ELR (cell line): Measurements from ENCODE around the gene ZWILCH.
A peak's percentile ranks its signal among the peaks of the same experiment; 100 is the strongest.
"Not testable (repeated sequence)": the region's sequence is repeated elsewhere in the genome, so short reads cannot be mapped to it uniquely, and the experiment has no call there.

Experiments used
- DNase-seq: peaks from one replicate; pipeline ENCODE4 v3.0.0-alpha.2; 2015; ENCODE audit warnings: low read depth

ZWILCH gene

GRCh38 chr15:66488525-66488924 lies 16.6 kb upstream of the ZWILCH start:
- no peak for DNase-seq

GRCh38 chr15:66489179-66489791 lies 15.8 kb upstream of the ZWILCH start:
- DNase-seq, result no peak

GRCh38 chr15:66491846-66492245 lies 13.3 kb upstream of the ZWILCH start:
- DNase-seq, result no peak

- no peak for DNase-seq
Measured at GRCh38 chr15:66494262-66494661, 10.9 kb upstream of the ZWILCH start.

- DNase-seq, result peak; percentile 33
Measured at GRCh38 chr15:66496951-66497501, 8.1 kb upstream of the ZWILCH start.

DNA sequence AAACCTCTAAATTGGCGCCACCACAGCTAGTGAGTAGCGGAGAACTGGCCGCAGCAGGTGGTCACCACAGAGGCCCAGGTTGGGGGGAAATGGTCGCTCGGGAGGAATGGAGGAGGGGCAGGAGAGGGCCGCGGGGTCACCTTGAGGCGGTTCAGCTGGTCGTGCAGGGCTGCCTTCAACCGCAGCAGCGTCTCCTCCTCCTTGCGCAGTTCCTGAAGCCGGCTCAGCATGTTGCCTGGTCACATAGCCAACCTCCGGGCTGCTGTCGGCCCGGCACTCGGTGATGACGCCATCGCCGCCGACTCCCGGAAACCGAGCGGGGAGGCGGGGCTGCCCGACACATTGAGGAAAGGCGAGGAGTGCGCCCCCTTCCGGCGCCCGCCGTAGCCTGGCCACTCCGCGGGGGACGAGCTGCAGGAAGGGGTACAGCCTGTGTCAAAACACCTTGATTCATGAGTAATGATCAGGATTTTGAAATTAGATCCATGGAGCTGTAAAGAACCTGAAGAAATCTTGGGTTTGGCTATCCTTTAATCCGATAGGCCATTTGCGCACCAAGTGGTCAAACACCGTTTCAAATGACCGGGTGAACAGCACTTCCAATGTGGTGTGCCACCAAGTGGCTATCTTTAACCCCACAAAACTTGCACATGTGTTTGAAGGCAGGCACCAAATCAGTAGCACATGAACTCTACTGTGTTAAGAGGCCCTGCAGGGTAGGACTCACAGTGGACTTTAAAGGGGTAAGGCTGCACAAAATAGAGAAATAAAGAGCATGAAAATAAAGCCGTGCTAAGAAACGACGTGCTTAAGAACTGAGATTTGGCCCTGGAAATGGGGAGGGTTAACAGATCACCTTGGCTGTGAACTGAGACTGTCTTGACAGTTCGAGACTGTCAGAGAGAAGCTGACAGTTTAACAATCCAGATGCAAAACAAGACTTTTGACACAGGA lies 7.3 kb upstream of the ZWILCH start, which contains the start of gene SNAPC5:
TSS of gene SNAPC5 (minus strand) at position 261 of the 954 bp plus-strand sequence. CDS start at position 230, 31 bp downstream.
- DNase-seq, result peak; percentile 94

DNA sequence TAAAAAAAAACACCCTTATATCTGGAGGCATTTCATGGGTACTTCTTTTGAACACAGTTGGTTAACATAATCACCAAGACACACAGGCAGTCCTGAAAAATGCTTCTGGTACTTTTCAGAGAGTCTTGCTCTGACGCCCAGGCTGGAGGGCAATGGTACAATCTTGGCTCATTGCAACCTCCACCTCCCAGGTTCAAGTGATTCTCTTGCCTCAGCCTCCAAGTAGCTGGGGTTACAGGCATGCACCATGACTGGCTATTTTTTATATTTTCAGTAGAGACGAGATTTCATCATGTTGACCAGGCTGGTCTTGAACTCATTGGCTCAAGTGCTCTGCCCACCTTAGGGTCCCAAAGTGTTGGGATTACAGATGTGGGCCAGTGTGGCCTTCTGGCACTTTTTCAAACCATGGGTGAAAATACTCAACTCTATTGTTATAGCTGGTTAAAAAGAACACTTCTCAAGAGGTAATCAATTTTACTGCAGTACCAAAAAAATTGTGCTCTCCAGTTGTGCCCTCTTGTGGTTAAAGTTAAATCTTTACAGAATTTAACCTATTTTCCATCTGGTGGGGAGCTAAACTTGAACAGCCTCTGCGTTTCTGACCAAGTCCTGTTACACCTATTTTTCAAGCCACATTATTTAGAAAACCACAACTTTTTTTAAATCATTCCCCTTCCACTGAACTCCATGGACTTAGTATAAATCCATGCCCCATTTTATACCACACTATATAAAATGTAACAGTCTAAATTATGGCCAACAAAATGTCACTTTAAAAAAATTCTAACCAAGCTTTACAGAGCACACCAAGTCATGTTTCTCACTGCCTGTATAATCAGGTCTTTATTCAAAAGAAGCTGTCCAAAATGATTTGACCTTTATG lies 6.4 kb upstream of the ZWILCH start:
- DNase-seq, result peak; percentile 66

DNA sequence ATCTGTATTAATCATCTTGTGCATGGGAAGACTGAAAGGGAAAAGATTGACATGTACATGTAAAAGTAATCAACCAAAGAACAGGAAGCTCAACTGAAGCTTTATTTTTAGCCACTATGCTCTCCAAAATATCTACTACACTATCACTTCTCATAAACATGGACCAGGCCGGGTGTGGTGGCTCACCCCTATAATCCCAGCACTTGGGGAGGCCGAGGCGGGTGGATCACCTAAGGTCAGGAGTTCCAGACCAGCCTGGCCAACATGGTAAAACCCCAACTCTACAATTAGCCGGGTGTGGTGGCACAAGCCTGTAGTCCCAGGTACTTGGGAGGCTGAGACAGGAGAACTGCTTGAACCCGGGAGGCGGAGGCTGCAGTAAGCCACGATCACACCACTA lies 4.8 kb upstream of the ZWILCH start:
- DNase-seq, result not testable (repeated sequence)

GRCh38 chr15:66502491-66502890 lies 2.6 kb upstream of the ZWILCH start:
- no peak for DNase-seq

DNA sequence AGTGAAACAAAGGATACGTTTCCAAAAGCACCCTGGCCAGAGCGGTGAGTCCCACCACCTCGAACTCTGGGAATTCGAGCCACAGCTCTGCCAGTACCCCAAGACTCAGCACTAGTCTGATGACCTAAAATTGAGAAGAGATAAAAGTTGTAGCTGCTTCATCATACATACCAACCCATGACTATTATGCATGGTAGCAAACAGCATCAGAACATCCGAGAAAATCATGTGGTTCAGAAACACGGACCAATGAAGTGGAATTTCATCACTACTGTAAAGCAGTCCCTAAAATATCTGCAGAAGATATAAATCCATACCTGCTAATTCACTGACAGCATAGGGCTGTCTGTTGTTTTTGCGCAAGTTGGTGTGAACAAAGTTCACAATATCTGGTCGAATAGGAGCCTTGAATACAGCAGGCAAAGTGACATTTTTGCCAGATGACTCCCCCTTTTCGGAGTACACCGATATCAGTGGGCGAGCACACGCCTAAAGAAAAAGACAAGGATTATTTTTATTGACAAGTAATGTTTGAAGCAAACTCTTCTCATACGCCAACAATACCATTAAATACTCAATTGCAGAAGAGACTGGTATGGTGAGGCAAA lies 2.0 kb upstream of the ZWILCH start:
- DNase-seq, result peak; percentile 44

DNA sequence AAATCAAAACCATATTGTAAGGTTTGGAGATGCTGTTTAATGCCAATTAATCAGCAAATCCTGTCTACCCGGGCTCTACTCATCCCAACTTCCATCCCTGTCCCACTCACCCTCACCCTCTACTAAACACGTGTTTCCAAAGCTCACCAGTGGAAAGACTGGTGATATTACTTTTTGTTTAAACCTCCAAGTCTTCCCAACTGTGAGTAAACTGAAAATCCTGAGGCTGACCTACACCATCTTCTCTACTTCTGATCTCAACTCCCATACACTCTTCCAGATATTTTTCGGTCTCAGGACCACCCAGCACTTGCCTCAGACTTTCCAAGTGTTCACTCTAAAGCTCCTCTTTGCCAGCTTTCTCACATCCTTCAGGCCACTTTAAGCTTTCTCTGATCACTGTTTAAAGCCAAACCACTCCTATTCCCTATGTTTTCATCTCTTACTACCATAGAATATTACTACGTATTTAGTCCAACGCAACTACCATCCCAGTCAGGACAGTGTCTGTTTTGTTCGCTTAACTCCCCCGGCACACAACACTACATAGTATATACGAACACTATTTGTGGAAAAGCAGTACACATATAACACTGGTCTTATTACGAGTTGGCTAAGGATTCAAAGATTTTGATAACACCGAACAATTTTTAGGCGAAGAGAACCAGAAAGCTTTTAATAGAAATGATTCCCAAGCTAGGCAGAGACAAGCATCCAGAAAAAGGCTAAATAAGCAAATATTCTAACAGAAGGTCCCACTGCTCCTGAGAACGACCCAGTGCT lies 1.2 kb upstream of the ZWILCH start:
- DNase-seq, result no peak

DNA sequence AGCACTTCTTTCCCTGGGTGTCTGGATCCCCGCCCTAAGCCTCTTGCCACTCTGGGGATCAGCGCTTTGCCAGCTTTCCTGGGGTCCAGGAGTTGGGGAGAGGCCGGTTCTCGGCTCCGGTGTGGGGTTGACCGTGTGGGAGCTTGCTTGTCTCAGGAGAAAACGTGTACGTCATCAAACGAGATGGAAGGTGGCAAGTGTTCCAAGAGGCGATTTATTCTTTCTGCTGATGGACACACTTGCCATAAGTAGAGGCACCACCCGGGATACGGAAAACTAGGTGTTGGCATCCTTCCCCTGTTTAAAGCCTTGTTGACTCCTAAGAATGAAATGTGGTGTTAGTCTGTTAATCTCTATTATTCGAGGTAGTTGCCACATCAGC lies 295 bp downstream of the ZWILCH start:
- DNase-seq, result peak; percentile 67

DNA sequence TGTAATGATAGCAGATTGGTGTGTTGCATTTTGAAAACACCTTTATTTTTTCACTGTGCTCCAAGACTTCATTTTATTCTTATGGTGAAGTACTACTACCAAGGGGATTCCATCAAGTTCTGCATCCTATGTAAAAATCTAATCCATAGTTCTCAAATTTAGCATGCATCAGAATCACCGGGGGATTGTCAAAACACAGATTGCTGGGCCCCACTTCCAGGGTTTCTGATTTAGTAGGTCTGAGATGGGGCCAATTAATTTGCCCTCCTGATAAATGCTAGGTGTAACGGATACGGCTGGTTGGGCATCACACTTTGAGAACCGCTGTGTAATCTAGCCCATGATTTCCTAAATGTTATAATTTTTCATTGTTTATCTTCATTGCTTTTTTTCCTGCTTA lies 692 bp downstream of the ZWILCH start:
- no peak for DNase-seq

DNA sequence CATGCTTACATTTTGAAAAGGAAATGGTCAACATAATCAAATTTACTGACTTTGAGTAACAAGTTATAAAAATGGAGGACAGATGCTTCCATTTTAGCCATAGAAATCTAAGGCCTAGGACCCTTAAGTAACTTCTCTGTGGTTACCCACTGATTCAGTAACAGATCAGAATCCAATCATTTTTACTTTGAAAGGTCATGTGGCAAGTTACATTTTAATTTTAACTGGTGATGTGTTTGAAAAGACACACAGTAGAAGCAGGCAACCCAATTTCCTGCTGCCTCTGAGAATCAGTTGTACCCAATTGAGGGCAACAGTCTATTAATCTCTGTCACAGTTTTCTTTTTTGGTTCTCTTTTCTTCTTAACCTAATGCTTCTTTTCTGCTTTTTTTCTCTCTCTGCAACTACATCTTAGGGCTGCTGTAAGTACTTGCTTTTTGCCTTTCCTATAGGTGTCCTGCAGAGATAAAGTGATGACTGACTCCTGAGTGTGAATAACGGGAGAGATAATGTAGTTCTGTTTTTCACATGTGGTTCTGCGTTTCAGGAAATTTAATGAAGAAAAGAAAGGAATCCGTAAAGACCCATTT lies 3.3 kb downstream of the ZWILCH start:
- no peak for DNase-seq

GRCh38 chr15:66514586-66514985 lies 9.5 kb downstream of the ZWILCH start:
- DNase-seq, result no peak

- DNase-seq, result peak; percentile 62
Measured at GRCh38 chr15:66515901-66516322, 10.8 kb downstream of the ZWILCH start.

DNA sequence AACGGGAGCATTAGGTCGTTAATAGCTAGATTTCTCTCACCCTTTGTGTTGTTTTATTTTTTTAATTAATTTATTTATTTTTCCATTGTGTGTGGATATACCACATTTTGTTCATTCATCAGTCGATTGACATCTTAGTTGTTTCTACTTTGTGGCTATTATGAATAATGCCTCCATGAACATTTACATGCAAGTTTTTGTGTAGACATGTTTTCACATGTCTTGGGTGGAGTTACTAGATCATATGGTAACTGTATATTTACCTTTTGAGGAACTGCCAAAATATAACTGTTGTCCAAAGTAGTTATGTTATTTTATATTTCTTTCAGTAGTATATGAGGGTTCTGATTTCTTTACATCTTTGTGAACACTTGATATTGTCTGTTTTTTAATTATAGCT lies 18.8 kb downstream of the ZWILCH start:
- DNase-seq, result no peak

GRCh38 chr15:66524838-66525237 lies 19.7 kb downstream of the ZWILCH start:
- DNase-seq, result no peak

DNA sequence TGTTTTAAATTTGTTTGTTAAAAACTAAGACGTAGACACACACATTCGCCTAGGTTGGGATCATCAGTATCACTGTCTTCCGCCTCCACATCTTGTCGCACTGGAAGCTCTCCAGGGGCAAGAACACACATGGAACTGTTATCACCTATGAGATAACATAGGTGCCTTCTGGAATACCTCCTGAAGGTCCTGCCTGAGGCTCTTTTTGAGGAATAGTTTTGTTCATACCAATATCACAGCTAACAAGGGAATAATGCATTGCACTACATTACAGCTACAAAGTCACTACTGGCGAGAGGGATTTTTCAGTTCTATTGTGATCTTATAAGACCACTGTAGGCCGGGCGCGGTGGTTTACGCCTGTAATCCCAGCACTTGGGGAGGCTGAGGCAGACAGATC lies 29.9 kb downstream of the ZWILCH start:
- DNase-seq, result no peak

GRCh38 chr15:66542896-66543295 lies 37.8 kb downstream of the ZWILCH start:
- no peak for DNase-seq
